ENCODE data around the gene RNASEH1. TPM values are rescaled to one million over a fixed set of nuclear protein-coding genes. Genes with fewer than 3 reads are reported as not detected.

RNASEH1 gene
- total RNA-seq: 10 to 100 TPM in 3 of 6 experiments, 1 to 10 TPM in 3; 8.3 to 12.2 (median 10.0) TPM
- long read RNA-seq, partial matches to known transcripts: 1 of 1 reads
- long read RNA-seq, other reads (novel, unspliced or antisense): 0 of 1 reads

GRCh38 chr2:3558205-3559014, at the start of gene RNASEH1:
Gene RNASEH1 (minus strand): TSS chr2:3558333. CDS start chr2:3558260, 73 bp downstream.
- H3K4me1 ChIP-seq: peaks cover 0 to 7% (median 0%) of the 10 kb centered on the region in 4 donors
- no peaks in the 10 kb centered on the region for H3K9me3 ChIP-seq
- WGBS (ENCODE audit: insufficient coverage, low coverage, low lambda C conversion rate, missing lambda C conversion rate): 3% methylated on average over 12 of the region's 67 CpGs
- H3K4me3 ChIP-seq: peak within 1 kb of the TSS; percentile 96 to 100 (median 100)
- peak; percentile 88 for TF ChIP-seq POLR2A (IDR thresholded peaks at IDR 0.05)
- TF ChIP-seq CTCF (IDR thresholded peaks at IDR 0.05): no peak
- no peaks in the 10 kb centered on the region for H3K27me3 ChIP-seq
- intact Hi-C loops (cut with DNase I): no loop called here
- ATAC-seq: peak; percentile 99 to 100 (median 100)
- peak within 1 kb of the TSS; percentile 63 to 92 (median 73) for H3K27ac ChIP-seq
- peak; percentile 99 for DNase-seq
- peaks cover 0 to 31% (median 6%) of the 10 kb centered on the region in 4 donors for H3K36me3 ChIP-seq

GRCh38 chr2:3606370-3607201, 48.5 kb upstream of the RNASEH1 start:
- no peaks in the 10 kb centered on the region for H3K36me3 ChIP-seq
- TF ChIP-seq CTCF (IDR thresholded peaks at IDR 0.05) (no peak), POLR2A (IDR thresholded peaks at IDR 0.05) (no peak)
- H3K4me3 ChIP-seq: peak overlapping the region in 1 of 3 donors; percentile 45
- no peaks in the 10 kb centered on the region for H3K4me1 ChIP-seq
- H3K27me3 ChIP-seq: no peaks in the 10 kb centered on the region
- H3K27ac ChIP-seq: peak overlapping the region in 2 of 3 donors; percentile 50 to 78
- 68% methylated on average over 6 of the region's 37 CpGs for WGBS (ENCODE audit: insufficient coverage, low coverage, low lambda C conversion rate, missing lambda C conversion rate)
- intact Hi-C loops (cut with DNase I): no loop called here
- DNase-seq (no peak), ATAC-seq (peak in 1 of 4 donors; percentile 13)
- H3K9me3 ChIP-seq: no peaks in the 10 kb centered on the region

GRCh38 chr2:3606028-3606369, 47.9 kb upstream of the RNASEH1 start:
- intact Hi-C loops (cut with DNase I): no loop called here
- DNase-seq (no peak), ATAC-seq (peak in 1 of 4 donors; percentile 4)
- H3K36me3 ChIP-seq: no peaks in the 10 kb centered on the region
- peak overlapping the region in 2 of 3 donors; percentile 50 to 78 for H3K27ac ChIP-seq
- WGBS (ENCODE audit: insufficient coverage, low coverage, low lambda C conversion rate, missing lambda C conversion rate): no CpG with 5 or more reads among the region's 11 CpGs
- no peaks in the 10 kb centered on the region for H3K27me3 ChIP-seq
- no peak for TF ChIP-seq CTCF (IDR thresholded peaks at IDR 0.05)
- no peak for TF ChIP-seq POLR2A (IDR thresholded peaks at IDR 0.05)
- no peaks in the 10 kb centered on the region for H3K9me3 ChIP-seq
- H3K4me3 ChIP-seq: peak overlapping the region in 2 of 3 donors; percentile 10 to 45
- no peaks in the 10 kb centered on the region for H3K4me1 ChIP-seq

- DNase-seq (peak in 1 of 3 donors; percentile 78), ATAC-seq (peak in 3 of 4 donors; percentile 52 to 77 (median 56))
- WGBS (ENCODE audit: insufficient coverage, low coverage, low lambda C conversion rate, missing lambda C conversion rate): 56% methylated on average over 31 of the region's 44 CpGs
- H3K27ac ChIP-seq: peak overlapping the region in 2 of 3 donors; percentile 50 to 78
- H3K4me1 ChIP-seq: no peaks in the 10 kb centered on the region
- no peaks in the 10 kb centered on the region for H3K9me3 ChIP-seq
- peak overlapping the region in 2 of 3 donors; percentile 10 to 45 for H3K4me3 ChIP-seq
- no peaks in the 10 kb centered on the region for H3K36me3 ChIP-seq
- H3K27me3 ChIP-seq: no peaks in the 10 kb centered on the region
- intact Hi-C loops (cut with DNase I): no loop called here
- no peak for TF ChIP-seq POLR2A (IDR thresholded peaks at IDR 0.05)
Observed at GRCh38 chr2:3604991-3605961, 47.1 kb upstream of the RNASEH1 start.
